Measurements from ENCODE around the gene PLCB1.

PLCB1 gene

DNA sequence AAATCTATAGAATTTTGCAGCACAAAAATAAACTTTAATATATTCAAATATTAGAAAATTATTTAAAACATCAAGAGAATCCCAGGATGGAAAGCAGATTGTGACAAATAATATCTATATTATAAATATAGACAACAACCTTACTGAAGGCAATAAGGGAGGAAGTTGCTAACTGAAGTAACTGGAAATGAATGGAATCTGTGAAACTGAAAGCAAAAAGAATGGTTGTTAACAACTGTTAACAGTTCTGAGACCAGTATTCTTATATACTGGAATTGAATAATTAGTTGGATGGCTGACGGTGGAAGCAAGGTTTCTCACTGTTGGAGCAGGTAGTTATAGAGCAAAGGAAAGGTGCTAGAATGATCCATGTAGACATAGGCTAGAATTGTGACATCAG lies 220.4 kb downstream of the PLCB1 start:
- Histone ChIP-seq H4K91ac (ENCODE audit: low read depth, low read length) (no peak overlapping the region), H3K79me1 (ENCODE audit: low read length) (no peaks in the 10 kb centered on the region), H3K23ac (ENCODE audit: low read length) (no peak overlapping the region), H3K27me3 (ENCODE audit: insufficient read depth, low read length) (no peaks in the 10 kb centered on the region), H2AK5ac (ENCODE audit: low read length) (no peak overlapping the region), H3K18ac (ENCODE audit: low read length) (no peak overlapping the region), H3K9ac (ENCODE audit: low read length) (no peak overlapping the region), H3K27ac (ENCODE audit: low read depth, low read length) (no peak overlapping the region), H3K14ac (ENCODE audit: low read length) (no peak overlapping the region), H3K4me3 (ENCODE audit: low read depth, low read length) (no peak overlapping the region), H3K4ac (ENCODE audit: low read depth, low read length) (no peak overlapping the region), H2AFZ (ENCODE audit: insufficient read depth, low read length, poor library complexity) (no peak overlapping the region), H3K9me3 (ENCODE audit: insufficient read depth, low read depth, low read length) (no peaks in the 10 kb centered on the region), H3K79me2 (ENCODE audit: control insufficient read depth, insufficient read depth, low read length, poor library complexity) (no peaks in the 10 kb centered on the region), H2BK5ac (ENCODE audit: low read depth, low read length, poor library complexity) (no peak overlapping the region), H2BK12ac (ENCODE audit: low read length) (no peak overlapping the region), H2BK120ac (ENCODE audit: insufficient read depth, low read length, poor library complexity) (no peak overlapping the region), H3K4me1 (ENCODE audit: control insufficient read depth in 1 of 2, insufficient read depth in 2 of 2, low read length in 2 of 2) (no peaks in the 10 kb centered on the region), H3K4me2 (ENCODE audit: low read length) (no peak overlapping the region), H4K8ac (ENCODE audit: low read depth, low read length) (no peak overlapping the region), H4K12ac (ENCODE audit: low read depth, low read length) (no peak overlapping the region), H3K36me3 (ENCODE audit: control insufficient read depth in 1 of 2, insufficient read depth in 2 of 2, low read length in 2 of 2) (no peaks in the 10 kb centered on the region)
- no CpG with 5 or more reads among the region's 1 CpG for WGBS (ENCODE audit: extremely low coverage, insufficient coverage, insufficient read length)
- DNase-seq: no peak

- no peak overlapping the region for H3K23ac ChIP-seq (ENCODE audit: low read length)
- no peaks in the 10 kb centered on the region for H3K79me2 ChIP-seq (ENCODE audit: control insufficient read depth, insufficient read depth, low read length, poor library complexity)
- no peak overlapping the region for H3K4me2 ChIP-seq (ENCODE audit: low read length)
- H3K4ac ChIP-seq (ENCODE audit: low read depth, low read length): no peak overlapping the region
- no peaks in the 10 kb centered on the region for H3K27me3 ChIP-seq (ENCODE audit: insufficient read depth, low read length)
- no peak overlapping the region for H2BK120ac ChIP-seq (ENCODE audit: insufficient read depth, low read length, poor library complexity)
- H4K12ac ChIP-seq (ENCODE audit: low read depth, low read length): no peak overlapping the region
- no peak for DNase-seq
- H3K9ac ChIP-seq (ENCODE audit: low read length): no peak overlapping the region
- no peak overlapping the region for H3K14ac ChIP-seq (ENCODE audit: low read length)
- no peak overlapping the region for H4K91ac ChIP-seq (ENCODE audit: low read depth, low read length)
- no peaks in the 10 kb centered on the region for H3K79me1 ChIP-seq (ENCODE audit: low read length)
- no peak overlapping the region for H4K8ac ChIP-seq (ENCODE audit: low read depth, low read length)
- no peaks in the 10 kb centered on the region for H3K36me3 ChIP-seq (ENCODE audit: control insufficient read depth in 1 of 2, insufficient read depth in 2 of 2, low read length in 2 of 2)
- no peak overlapping the region for H2AK5ac ChIP-seq (ENCODE audit: low read length)
- H2BK5ac ChIP-seq (ENCODE audit: low read depth, low read length, poor library complexity): no peak overlapping the region
- no CpG with 5 or more reads among the region's 2 CpGs for WGBS (ENCODE audit: extremely low coverage, insufficient coverage, insufficient read length)
- H3K4me1 ChIP-seq (ENCODE audit: control insufficient read depth in 1 of 2, insufficient read depth in 2 of 2, low read length in 2 of 2): no peaks in the 10 kb centered on the region
- no peak overlapping the region for H2BK12ac ChIP-seq (ENCODE audit: low read length)
- H2AFZ ChIP-seq (ENCODE audit: insufficient read depth, low read length, poor library complexity): no peak overlapping the region
- no peak overlapping the region for H3K18ac ChIP-seq (ENCODE audit: low read length)
- no peaks in the 10 kb centered on the region for H3K9me3 ChIP-seq (ENCODE audit: insufficient read depth, low read depth, low read length)
- H3K27ac ChIP-seq (ENCODE audit: low read depth, low read length): no peak overlapping the region
- no peak overlapping the region for H3K4me3 ChIP-seq (ENCODE audit: low read depth, low read length)
Observed at GRCh38 chr20:8353512-8353911, 221.4 kb downstream of the PLCB1 start.

- Histone ChIP-seq H4K91ac (ENCODE audit: low read depth, low read length) (no peak overlapping the region), H3K18ac (ENCODE audit: low read length) (no peak overlapping the region), H3K4me2 (ENCODE audit: low read length) (no peak overlapping the region), H3K9ac (ENCODE audit: low read length) (no peak overlapping the region), H3K23ac (ENCODE audit: low read length) (no peak overlapping the region), H2AFZ (ENCODE audit: insufficient read depth, low read length, poor library complexity) (no peak overlapping the region), H3K27me3 (ENCODE audit: insufficient read depth, low read length) (no peaks in the 10 kb centered on the region), H3K79me2 (ENCODE audit: control insufficient read depth, insufficient read depth, low read length, poor library complexity) (no peaks in the 10 kb centered on the region), H3K14ac (ENCODE audit: low read length) (no peak overlapping the region), H2BK12ac (ENCODE audit: low read length) (no peak overlapping the region), H3K9me3 (ENCODE audit: insufficient read depth, low read depth, low read length) (no peaks in the 10 kb centered on the region), H3K36me3 (ENCODE audit: control insufficient read depth in 1 of 2, insufficient read depth in 2 of 2, low read length in 2 of 2) (no peaks in the 10 kb centered on the region), H2AK5ac (ENCODE audit: low read length) (no peak overlapping the region), H3K4ac (ENCODE audit: low read depth, low read length) (no peak overlapping the region), H3K27ac (ENCODE audit: low read depth, low read length) (no peak overlapping the region), H3K79me1 (ENCODE audit: low read length) (no peaks in the 10 kb centered on the region), H3K4me3 (ENCODE audit: low read depth, low read length) (no peak overlapping the region), H3K4me1 (ENCODE audit: control insufficient read depth in 1 of 2, insufficient read depth in 2 of 2, low read length in 2 of 2) (no peaks in the 10 kb centered on the region), H2BK5ac (ENCODE audit: low read depth, low read length, poor library complexity) (no peak overlapping the region), H4K12ac (ENCODE audit: low read depth, low read length) (no peak overlapping the region), H2BK120ac (ENCODE audit: insufficient read depth, low read length, poor library complexity) (no peak overlapping the region), H4K8ac (ENCODE audit: low read depth, low read length) (no peak overlapping the region)
- no CpG with 5 or more reads among the region's 3 CpGs for WGBS (ENCODE audit: extremely low coverage, insufficient coverage, insufficient read length)
- no peak for DNase-seq
Observed at GRCh38 chr20:8355453-8355852, 223.4 kb downstream of the PLCB1 start.

GRCh38 chr20:8356806-8357205 lies 224.7 kb downstream of the PLCB1 start:
- Histone ChIP-seq H3K27ac (ENCODE audit: low read depth, low read length) (no peak overlapping the region), H2AFZ (ENCODE audit: insufficient read depth, low read length, poor library complexity) (no peak overlapping the region), H2BK5ac (ENCODE audit: low read depth, low read length, poor library complexity) (no peak overlapping the region), H3K9me3 (ENCODE audit: insufficient read depth, low read depth, low read length) (no peaks in the 10 kb centered on the region), H4K91ac (ENCODE audit: low read depth, low read length) (no peak overlapping the region), H3K23ac (ENCODE audit: low read length) (no peak overlapping the region), H3K4me2 (ENCODE audit: low read length) (no peak overlapping the region), H4K8ac (ENCODE audit: low read depth, low read length) (no peak overlapping the region), H2BK12ac (ENCODE audit: low read length) (no peak overlapping the region), H3K18ac (ENCODE audit: low read length) (no peak overlapping the region), H3K14ac (ENCODE audit: low read length) (no peak overlapping the region), H4K12ac (ENCODE audit: low read depth, low read length) (no peak overlapping the region), H3K9ac (ENCODE audit: low read length) (no peak overlapping the region), H2AK5ac (ENCODE audit: low read length) (no peak overlapping the region), H3K79me1 (ENCODE audit: low read length) (no peaks in the 10 kb centered on the region), H3K4me1 (ENCODE audit: control insufficient read depth in 1 of 2, insufficient read depth in 2 of 2, low read length in 2 of 2) (no peaks in the 10 kb centered on the region), H3K4ac (ENCODE audit: low read depth, low read length) (no peak overlapping the region), H3K79me2 (ENCODE audit: control insufficient read depth, insufficient read depth, low read length, poor library complexity) (no peaks in the 10 kb centered on the region), H3K4me3 (ENCODE audit: low read depth, low read length) (no peak overlapping the region), H2BK120ac (ENCODE audit: insufficient read depth, low read length, poor library complexity) (no peak overlapping the region), H3K36me3 (ENCODE audit: control insufficient read depth in 1 of 2, insufficient read depth in 2 of 2, low read length in 2 of 2) (no peaks in the 10 kb centered on the region), H3K27me3 (ENCODE audit: insufficient read depth, low read length) (no peaks in the 10 kb centered on the region)
- no CpG with 5 or more reads among the region's 2 CpGs for WGBS (ENCODE audit: extremely low coverage, insufficient coverage, insufficient read length)
- no peak for DNase-seq

Data from trophoblast cell (in vitro differentiated cells and primary cell).